ENCODE data around the gene NIM1K.
"Not testable (repeated sequence)": the region's sequence is repeated elsewhere in the genome, so short reads cannot be mapped to it uniquely, and the experiment has no call there.

DNA sequence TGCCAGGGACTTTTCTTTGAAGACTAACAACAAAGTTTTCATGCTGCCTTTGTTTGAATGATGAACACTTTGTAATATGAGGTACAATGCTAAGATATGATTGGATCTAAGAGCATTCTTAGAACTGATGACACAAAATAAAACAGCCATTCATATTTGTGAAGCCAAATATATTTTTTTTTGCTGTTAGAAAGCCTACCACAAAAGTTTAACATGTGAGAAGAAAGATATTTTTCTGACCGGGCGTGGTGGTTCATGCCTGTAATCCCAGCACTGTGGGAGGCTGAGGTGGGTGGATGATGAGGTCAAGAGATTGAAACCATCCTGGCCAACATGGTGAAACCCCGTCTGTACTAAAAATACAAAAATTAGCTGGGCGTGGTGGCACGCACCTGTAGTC lies 9.4 kb downstream of the NIM1K start:
- TF ChIP-seq, protein P1, sequence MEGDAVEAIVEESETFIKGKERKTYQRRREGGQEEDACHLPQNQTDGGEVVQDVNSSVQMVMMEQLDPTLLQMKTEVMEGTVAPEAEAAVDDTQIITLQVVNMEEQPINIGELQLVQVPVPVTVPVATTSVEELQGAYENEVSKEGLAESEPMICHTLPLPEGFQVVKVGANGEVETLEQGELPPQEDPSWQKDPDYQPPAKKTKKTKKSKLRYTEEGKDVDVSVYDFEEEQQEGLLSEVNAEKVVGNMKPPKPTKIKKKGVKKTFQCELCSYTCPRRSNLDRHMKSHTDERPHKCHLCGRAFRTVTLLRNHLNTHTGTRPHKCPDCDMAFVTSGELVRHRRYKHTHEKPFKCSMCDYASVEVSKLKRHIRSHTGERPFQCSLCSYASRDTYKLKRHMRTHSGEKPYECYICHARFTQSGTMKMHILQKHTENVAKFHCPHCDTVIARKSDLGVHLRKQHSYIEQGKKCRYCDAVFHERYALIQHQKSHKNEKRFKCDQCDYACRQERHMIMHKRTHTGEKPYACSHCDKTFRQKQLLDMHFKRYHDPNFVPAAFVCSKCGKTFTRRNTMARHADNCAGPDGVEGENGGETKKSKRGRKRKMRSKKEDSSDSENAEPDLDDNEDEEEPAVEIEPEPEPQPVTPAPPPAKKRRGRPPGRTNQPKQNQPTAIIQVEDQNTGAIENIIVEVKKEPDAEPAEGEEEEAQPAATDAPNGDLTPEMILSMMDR (IDR thresholded peaks at IDR 0.05; ENCODE audit: insufficient read depth, low read depth, low read length) = not testable (repeated sequence)
- TF ChIP-seq EZH2 (IDR thresholded peaks at IDR 0.05; ENCODE audit: insufficient read depth, low read length) = not testable (repeated sequence)

Data from astrocyte (in vitro differentiated cells and primary cell).